SK-N-SH (cell line): Measurements from ENCODE around the gene CLDN9.
A peak's percentile ranks its signal among the peaks of the same experiment; 100 is the strongest.

Experiments
- FOXJ3 ChIP-seq: sonication (generic); formaldehyde crosslinking; IDR thresholded peaks from 2 replicates; pipeline ENCODE4 v1.5.1; 2020; ENCODE audit warnings: mild to moderate bottlenecking, missing genetic modification reagents
- FOXM1 ChIP-seq: IDR thresholded peaks from 2 replicates; pipeline ENCODE4 v1.4.0; 2012; ENCODE audit warnings: low read depth, mild to moderate bottlenecking
- MEF2A ChIP-seq: IDR thresholded peaks from 2 replicates; pipeline ENCODE4 v1.4.0; 2012; ENCODE audit warnings: low read depth, borderline replicate concordance
- NFIC ChIP-seq: IDR thresholded peaks from 2 replicates; pipeline ENCODE4 v1.4.0; 2012; ENCODE audit warnings: borderline replicate concordance
- NRF1 ChIP-seq: IDR thresholded peaks from 2 replicates; pipeline ENCODE4 v1.6.1; 2012; ENCODE audit warnings: low read depth, mild to moderate bottlenecking, low read length
- RAD21 ChIP-seq: IDR thresholded peaks from 2 replicates; pipeline ENCODE4 v1.6.1; 2012; ENCODE audit warnings: mild to moderate bottlenecking, low read length
- REST ChIP-seq: IDR thresholded peaks from 2 replicates; pipeline ENCODE4 v1.6.1; 2012; ENCODE audit warnings: mild to moderate bottlenecking, low read depth, low read length, moderate library complexity
- RFX5 ChIP-seq: IDR thresholded peaks from 2 replicates; pipeline ENCODE4 v1.6.1; 2012; ENCODE audit warnings: mild to moderate bottlenecking, improper control_type of control experiment, low read length
- RXRA ChIP-seq: IDR thresholded peaks from 2 replicates; pipeline ENCODE4 v1.4.0; 2012; ENCODE audit warnings: low read depth, mild to moderate bottlenecking, borderline replicate concordance
- TAF1 ChIP-seq: IDR thresholded peaks from 2 replicates; pipeline ENCODE4 v1.6.1; 2012; ENCODE audit warnings: low read depth, mild to moderate bottlenecking, low read length, moderate library complexity, borderline replicate concordance
- TF ChIP-seq, protein P1 (sequence below): fragments of 200-600 bp; sonication (generic); IDR thresholded peaks from 2 replicates; pipeline ENCODE4 v1.6.1; 2017; ENCODE audit warnings: antibody characterized with exemption, mild to moderate bottlenecking, moderate library complexity
- TF ChIP-seq, protein P2 (sequence below): IDR thresholded peaks from 2 replicates; pipeline ENCODE4 v1.4.0; 2012; ENCODE audit warnings: low read depth

DNA sequence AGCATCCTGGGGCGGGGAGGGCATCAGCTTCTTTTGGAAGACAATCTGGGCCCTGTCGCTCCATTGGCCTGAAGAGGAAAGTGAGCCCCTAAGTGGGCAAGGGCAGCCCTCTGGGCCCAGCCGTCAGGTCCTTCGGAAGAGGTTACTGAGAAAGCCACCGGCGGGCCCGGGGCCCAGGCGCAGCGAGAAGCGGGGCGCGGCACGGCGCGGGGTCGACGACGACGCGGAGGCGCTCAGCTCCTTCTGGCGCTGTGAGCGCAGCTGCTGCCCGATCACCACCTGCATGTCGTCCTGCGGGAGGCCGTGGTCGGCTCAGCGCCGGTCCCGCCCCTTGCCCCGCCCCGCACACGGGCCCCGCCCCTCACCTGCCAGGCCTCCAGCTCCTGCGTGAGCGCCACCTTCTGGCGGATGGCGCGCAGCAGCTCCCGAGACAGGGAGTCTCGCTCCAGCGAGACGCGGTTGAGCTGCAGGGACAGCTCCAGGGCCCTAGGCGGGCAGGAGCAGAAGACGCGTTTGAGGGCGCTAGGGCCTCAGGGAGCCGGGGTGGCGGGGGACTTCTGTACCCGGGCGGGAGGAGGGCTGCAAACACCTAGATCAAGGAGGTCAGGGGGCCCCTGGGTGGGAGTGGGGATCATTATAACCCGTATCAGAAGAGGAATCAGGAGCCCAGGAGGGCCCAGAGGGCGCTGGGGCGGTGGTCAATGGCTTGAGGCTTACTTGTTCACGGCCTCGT lies 15.4 kb downstream of the CLDN9 start:
- TF ChIP-seq NRF1 (no peak), NFIC (no peak), REST (no peak), RAD21 (peak; percentile 40), FOXM1 (no peak), TAF1 (no peak), MEF2A (no peak), RXRA (no peak), FOXJ3 (CRISPR knock-in tag) (no peak), RFX5 (no peak)
- TF ChIP-seq, protein P1, sequence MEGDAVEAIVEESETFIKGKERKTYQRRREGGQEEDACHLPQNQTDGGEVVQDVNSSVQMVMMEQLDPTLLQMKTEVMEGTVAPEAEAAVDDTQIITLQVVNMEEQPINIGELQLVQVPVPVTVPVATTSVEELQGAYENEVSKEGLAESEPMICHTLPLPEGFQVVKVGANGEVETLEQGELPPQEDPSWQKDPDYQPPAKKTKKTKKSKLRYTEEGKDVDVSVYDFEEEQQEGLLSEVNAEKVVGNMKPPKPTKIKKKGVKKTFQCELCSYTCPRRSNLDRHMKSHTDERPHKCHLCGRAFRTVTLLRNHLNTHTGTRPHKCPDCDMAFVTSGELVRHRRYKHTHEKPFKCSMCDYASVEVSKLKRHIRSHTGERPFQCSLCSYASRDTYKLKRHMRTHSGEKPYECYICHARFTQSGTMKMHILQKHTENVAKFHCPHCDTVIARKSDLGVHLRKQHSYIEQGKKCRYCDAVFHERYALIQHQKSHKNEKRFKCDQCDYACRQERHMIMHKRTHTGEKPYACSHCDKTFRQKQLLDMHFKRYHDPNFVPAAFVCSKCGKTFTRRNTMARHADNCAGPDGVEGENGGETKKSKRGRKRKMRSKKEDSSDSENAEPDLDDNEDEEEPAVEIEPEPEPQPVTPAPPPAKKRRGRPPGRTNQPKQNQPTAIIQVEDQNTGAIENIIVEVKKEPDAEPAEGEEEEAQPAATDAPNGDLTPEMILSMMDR: peak; percentile 60
- TF ChIP-seq, protein P2, sequence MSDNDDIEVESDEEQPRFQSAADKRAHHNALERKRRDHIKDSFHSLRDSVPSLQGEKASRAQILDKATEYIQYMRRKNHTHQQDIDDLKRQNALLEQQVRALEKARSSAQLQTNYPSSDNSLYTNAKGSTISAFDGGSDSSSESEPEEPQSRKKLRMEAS: no peak
